SK-N-SH treated with all-trans-retinoic acid at 6 μM for 48 hours (cell line): ENCODE data around the gene HES1.

Source experiments
- ATAC-seq: fragments of 200-7000 bp; cut with Tn5 transposase; 3 replicates; pipeline ENCODE4 v1.9.1; 2020; ENCODE audit warnings: mild to moderate bottlenecking, moderate library complexity
- ARNTL ChIP-seq: fragments of 450-650 bp; formaldehyde crosslinking; IDR thresholded peaks from 2 replicates; pipeline ENCODE4 v1.5.0; 2020; ENCODE audit warnings: low read depth, mild to moderate bottlenecking, moderate library complexity, borderline replicate concordance
- BACH2 ChIP-seq: fragments of 250-450 bp; sonication (Bioruptor Pico); IDR thresholded peaks from 2 replicates; pipeline ENCODE4 v1.9.0; 2021; ENCODE audit warnings: mild to moderate bottlenecking, borderline replicate concordance
- CSDC2 ChIP-seq: fragments of 250-450 bp; sonication (Bioruptor Pico); IDR thresholded peaks from 2 replicates; pipeline ENCODE4 v1.5.0; 2020; ENCODE audit warnings: mild to moderate bottlenecking, moderate library complexity
- CSRNP3 ChIP-seq: fragments of 250-450 bp; sonication (Bioruptor Pico); IDR thresholded peaks from 2 replicates; pipeline ENCODE4 v1.5.1; 2021; ENCODE audit warnings: mild to moderate bottlenecking, moderate library complexity
- ESRRG ChIP-seq: fragments of 250-450 bp; sonication (Bioruptor Pico); IDR thresholded peaks from 2 replicates; pipeline ENCODE4 v1.6.1; 2021; ENCODE audit warnings: mild to moderate bottlenecking
- GLIS3 ChIP-seq: fragments of 250-450 bp; sonication (Bioruptor Pico); IDR thresholded peaks from 2 replicates; pipeline ENCODE4 v1.5.0; 2020; ENCODE audit warnings: mild to moderate bottlenecking, moderate library complexity
- OSR1 ChIP-seq: fragments of 250-450 bp; sonication (Bioruptor Pico); IDR thresholded peaks from 2 replicates; pipeline ENCODE4 v1.8.0; 2022; ENCODE audit warnings: moderate library complexity, mild to moderate bottlenecking, inconsistent platforms
- POU6F1 ChIP-seq: fragments of 250-450 bp; sonication (Bioruptor Pico); IDR thresholded peaks from 2 replicates; pipeline ENCODE4 v1.8.0; 2021; ENCODE audit warnings: low read depth, mild to moderate bottlenecking, moderate library complexity, borderline replicate concordance
- PPARA ChIP-seq: fragments of 250-450 bp; sonication (Bioruptor Pico); IDR thresholded peaks from 2 replicates; pipeline ENCODE4 v1.5.0; 2020; ENCODE audit warnings: mild to moderate bottlenecking, borderline replicate concordance
- RARB ChIP-seq: fragments of 250-450 bp; sonication (Bioruptor Pico); IDR thresholded peaks from 2 replicates; pipeline ENCODE4 v1.8.0; 2021; ENCODE audit warnings: mild to moderate bottlenecking, moderate library complexity
- SNAI2 ChIP-seq: fragments of 250-450 bp; sonication (Bioruptor Pico); IDR thresholded peaks from 2 replicates; pipeline ENCODE4 v1.5.0; 2020; ENCODE audit warnings: mild to moderate bottlenecking, moderate library complexity
- TCF4 ChIP-seq: fragments of 250-450 bp; sonication (Bioruptor Pico); IDR thresholded peaks from 2 replicates; pipeline ENCODE4 v1.8.0; 2021; ENCODE audit warnings: mild to moderate bottlenecking, moderate library complexity, borderline replicate concordance
- TSHZ2 ChIP-seq: fragments of 250-450 bp; sonication (Bioruptor Pico); IDR thresholded peaks from 2 replicates; pipeline ENCODE4 v1.5.0; 2020; ENCODE audit warnings: mild to moderate bottlenecking, moderate library complexity
- ZC3H10 ChIP-seq: fragments of 250-450 bp; sonication (Bioruptor Pico); IDR thresholded peaks from 2 replicates; pipeline ENCODE4 v1.5.1; 2021; ENCODE audit warnings: mild to moderate bottlenecking, moderate library complexity
- ZFP3 ChIP-seq: fragments of 250-450 bp; sonication (Bioruptor Pico); IDR thresholded peaks from 2 replicates; pipeline ENCODE4 v1.5.0; 2020; ENCODE audit warnings: mild to moderate bottlenecking, moderate library complexity
- ZFP30 ChIP-seq: fragments of 450-650 bp; formaldehyde crosslinking; IDR thresholded peaks from 2 replicates; pipeline ENCODE4 v1.5.0; 2022; ENCODE audit warnings: mild to moderate bottlenecking, moderate library complexity
- ZNF565 ChIP-seq: fragments of 450-650 bp; formaldehyde crosslinking; conservative IDR thresholded peaks from 2 replicates; pipeline ENCODE4 v1.5.0; 2020; ENCODE audit warnings: low read depth, mild to moderate bottlenecking, moderate library complexity
- ZNF70 ChIP-seq: fragments of 450-650 bp; formaldehyde crosslinking; IDR thresholded peaks from 2 replicates; pipeline ENCODE4 v1.5.0; 2020; ENCODE audit warnings: mild to moderate bottlenecking, moderate library complexity
- ZNF8 ChIP-seq: fragments of 450-650 bp; formaldehyde crosslinking; IDR thresholded peaks from 2 replicates; pipeline ENCODE4 v1.5.0; 2020; ENCODE audit warnings: mild to moderate bottlenecking, moderate library complexity
- TF ChIP-seq, protein P1 (sequence below): fragments of 250-450 bp; sonication (Bioruptor Pico); IDR thresholded peaks from 2 replicates; pipeline ENCODE4 v1.5.1; 2020; ENCODE audit warnings: low read depth, mild to moderate bottlenecking, moderate library complexity

The HES1 gene

GRCh38 chr3:194158942-194159439 lies 23.0 kb downstream of the HES1 start:
- TF ChIP-seq BACH2 (CRISPR knock-in tag) (no peak), SNAI2 (CRISPR knock-in tag) (no peak), OSR1 (no peak), ZNF565 (CRISPR knock-in tag) (no peak), GLIS3 (no peak), CSRNP3 (CRISPR knock-in tag) (no peak)
- no peak for ATAC-seq

- no peak for ATAC-seq
- no peak for TF ChIP-seq CSRNP3 (CRISPR knock-in tag)
- TF ChIP-seq, all 23 proteins: peak for 0
Measured at GRCh38 chr3:194160158-194160557, 24.2 kb downstream of the HES1 start.

- TF ChIP-seq RARB (CRISPR knock-in tag) = no peak
- TF ChIP-seq TCF4 = no peak
- TF ChIP-seq ZNF70 (CRISPR knock-in tag) = no peak
- no peak for TF ChIP-seq ZNF8 (CRISPR knock-in tag)
- no peak for TF ChIP-seq TSHZ2 (CRISPR knock-in tag)
- no peak for TF ChIP-seq ARNTL
- no peak for TF ChIP-seq ZFP30 (CRISPR knock-in tag)
- TF ChIP-seq PPARA = no peak
- no peak for TF ChIP-seq ZNF565 (CRISPR knock-in tag)
- TF ChIP-seq GLIS3 = no peak
- no peak for TF ChIP-seq ESRRG (CRISPR knock-in tag)
- no peak; the same call in 2 of the 3 replicates for ATAC-seq
Measured at GRCh38 chr3:194161131-194162045, 25.4 kb downstream of the HES1 start.

DNA sequence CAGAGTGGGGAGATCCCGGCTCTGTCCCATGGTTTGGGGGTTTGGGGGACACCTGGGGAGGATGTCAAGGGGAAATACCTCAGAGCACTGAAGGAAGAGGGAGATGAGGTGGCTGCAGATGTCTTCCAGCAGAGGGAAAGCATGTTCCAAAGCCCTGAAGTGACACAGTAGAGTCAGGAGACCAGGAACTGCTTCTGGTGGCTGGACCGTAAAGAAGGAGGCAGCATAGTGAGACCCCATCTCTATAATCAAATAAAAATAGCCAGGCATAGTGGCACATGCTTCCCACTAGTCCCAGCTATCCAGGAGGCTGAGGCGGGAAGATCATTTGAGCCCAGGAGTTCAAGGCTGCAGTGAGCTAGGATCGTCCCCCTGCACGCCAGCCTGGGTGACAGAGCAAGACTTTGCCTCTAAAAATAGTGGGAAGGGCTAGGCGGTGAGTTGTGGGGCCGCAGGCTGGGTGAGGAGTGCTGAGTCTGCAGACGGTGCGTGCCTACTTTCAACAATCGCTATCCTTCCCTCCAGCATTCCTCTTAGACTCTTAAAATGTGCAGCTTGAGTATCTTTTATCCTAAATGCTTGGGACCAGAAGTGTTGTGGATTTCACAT lies 26.2 kb downstream of the HES1 start:
- no peak for TF ChIP-seq RARB (CRISPR knock-in tag)
- no peak for TF ChIP-seq ZFP3 (CRISPR knock-in tag)
- no peak for TF ChIP-seq CSDC2
- no peak for TF ChIP-seq SNAI2 (CRISPR knock-in tag)
- no peak for TF ChIP-seq TCF4
- no peak for ATAC-seq

GRCh38 chr3:194162817-194163584 lies 27.1 kb downstream of the HES1 start:
- no peak for ATAC-seq
- TF ChIP-seq ZFP30 (CRISPR knock-in tag) (no peak), TSHZ2 (CRISPR knock-in tag) (no peak), PPARA (no peak), ESRRG (CRISPR knock-in tag) (no peak), TCF4 (no peak), ZC3H10 (CRISPR knock-in tag) (no peak), CSDC2 (no peak), OSR1 (no peak), ZNF8 (CRISPR knock-in tag) (no peak), POU6F1 (CRISPR knock-in tag) (no peak)
- TF ChIP-seq, protein P1, sequence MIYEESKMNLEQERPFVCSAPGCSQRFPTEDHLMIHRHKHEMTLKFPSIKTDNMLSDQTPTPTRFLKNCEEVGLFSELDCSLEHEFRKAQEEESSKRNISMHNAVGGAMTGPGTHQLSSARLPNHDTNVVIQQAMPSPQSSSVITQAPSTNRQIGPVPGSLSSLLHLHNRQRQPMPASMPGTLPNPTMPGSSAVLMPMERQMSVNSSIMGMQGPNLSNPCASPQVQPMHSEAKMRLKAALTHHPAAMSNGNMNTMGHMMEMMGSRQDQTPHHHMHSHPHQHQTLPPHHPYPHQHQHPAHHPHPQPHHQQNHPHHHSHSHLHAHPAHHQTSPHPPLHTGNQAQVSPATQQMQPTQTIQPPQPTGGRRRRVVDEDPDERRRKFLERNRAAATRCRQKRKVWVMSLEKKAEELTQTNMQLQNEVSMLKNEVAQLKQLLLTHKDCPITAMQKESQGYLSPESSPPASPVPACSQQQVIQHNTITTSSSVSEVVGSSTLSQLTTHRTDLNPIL (CRISPR knock-in tag) = no peak
